GM18868 (cell line): ENCODE results near the gene OBI1.
A peak's percentile ranks its signal among the peaks of the same experiment; 100 is the strongest.
"Not testable (repeated sequence)": the region's sequence is repeated elsewhere in the genome, so short reads cannot be mapped to it uniquely, and the experiment has no call there.

Experiments
- ATAC-seq: cut with Tn5 transposase; IDR thresholded peaks from one replicate; pipeline ENCODE4 v1.9.1; 2021; ENCODE audit warnings: mild to moderate bottlenecking, moderate library complexity; ENCODE audit not compliant: unreplicated experiment

OBI1 gene

DNA sequence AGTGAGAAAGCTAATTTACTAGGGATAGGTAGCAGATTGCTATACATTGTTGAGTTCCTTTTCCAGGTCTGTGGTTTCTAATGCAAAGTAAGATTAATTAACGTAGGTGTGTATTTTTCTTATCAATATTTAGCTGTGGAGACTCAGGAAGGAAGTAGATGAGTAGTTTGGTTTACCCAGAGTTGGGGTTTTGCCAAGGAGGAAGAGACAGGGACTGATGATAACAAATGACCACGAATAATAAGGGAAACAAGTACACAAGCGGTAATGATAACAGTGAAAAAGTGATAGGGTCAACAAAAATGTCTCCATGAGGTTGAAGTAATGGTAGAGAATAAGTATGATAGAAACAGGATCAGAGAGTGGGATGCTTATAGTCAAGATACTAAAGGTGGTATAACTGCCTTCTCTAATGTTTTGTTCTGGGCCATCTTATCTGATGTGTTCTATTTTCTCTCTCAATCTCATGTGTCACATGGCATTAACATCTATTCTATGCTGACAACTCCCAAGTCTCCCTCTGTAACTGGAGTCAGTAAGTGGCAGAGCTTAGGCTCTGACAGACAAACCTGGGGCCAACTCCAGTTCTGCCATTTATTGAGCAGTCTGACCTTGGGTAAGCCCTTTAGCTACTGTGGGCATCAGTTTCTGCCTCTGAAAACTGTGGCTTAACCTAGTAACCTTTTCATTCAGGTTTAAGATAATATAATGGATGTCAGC is 8.8 kb downstream of the OBI1 start:
- no peak for ATAC-seq

DNA sequence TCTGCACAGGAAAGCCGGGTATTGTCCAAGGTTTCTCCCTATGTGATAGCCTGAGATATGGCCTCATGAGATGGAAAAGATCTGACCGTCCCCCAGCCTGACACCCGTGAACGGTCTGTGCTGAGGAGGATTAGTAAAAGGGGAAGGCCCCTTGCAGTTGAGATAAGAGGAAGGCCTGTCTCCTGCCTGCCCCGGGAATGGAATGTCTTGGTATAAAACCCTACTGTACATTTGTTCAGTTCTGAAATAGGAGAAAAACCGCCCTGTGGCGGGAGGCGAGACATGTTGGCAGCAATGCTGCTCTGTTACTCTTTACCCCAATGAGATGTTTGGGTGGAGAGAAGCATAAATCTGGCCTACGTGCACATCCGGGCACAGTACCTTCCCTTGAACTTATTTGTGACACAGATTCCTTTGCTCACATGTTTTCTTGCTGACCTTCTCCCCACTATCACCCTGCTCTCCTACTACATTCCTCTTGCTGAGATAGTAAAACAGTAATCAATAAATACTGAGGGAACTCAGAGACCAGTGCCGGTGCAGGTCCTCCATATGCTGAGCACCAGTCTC is 11.8 kb downstream of the OBI1 start:
- ATAC-seq = not testable (repeated sequence)

DNA sequence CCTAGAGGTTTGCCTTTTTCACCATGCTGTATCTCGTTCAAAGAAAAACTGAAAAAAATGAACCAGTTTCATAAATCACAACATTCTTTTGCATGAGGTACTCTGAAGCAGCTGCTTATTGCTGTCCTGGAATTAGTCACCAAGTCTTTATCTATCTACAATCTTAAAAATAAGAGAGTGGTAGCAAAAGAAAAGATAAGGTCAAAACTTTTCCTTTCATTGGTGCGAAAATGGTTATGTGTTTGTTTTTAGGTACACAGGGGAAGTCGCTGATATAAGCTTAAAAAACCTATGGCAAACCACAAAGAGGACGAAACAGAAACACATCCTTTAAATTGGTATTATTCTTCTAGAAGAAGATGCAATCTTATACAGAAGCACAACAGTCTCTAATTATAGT is 20.7 kb downstream of the OBI1 start:
- peak; percentile 95 for ATAC-seq

DNA sequence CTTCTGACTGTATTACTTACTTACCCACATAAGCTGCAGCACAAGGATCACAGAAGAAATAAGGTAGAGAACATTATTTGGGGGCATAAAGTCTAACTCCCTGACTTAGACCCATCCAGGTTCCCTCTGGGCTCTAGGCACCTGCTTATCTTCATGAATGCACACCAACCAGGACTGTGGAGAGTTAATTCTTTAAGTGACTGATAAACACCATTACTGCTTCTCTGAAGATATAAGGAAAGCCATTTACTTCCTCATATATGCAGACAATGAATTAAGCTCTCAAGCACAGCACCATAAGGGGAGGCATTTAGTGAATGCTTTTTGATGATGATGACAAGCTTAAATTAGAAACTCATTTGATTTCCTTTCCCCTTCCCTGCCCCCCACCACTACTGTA is 22.5 kb downstream of the OBI1 start:
- no peak for ATAC-seq

DNA sequence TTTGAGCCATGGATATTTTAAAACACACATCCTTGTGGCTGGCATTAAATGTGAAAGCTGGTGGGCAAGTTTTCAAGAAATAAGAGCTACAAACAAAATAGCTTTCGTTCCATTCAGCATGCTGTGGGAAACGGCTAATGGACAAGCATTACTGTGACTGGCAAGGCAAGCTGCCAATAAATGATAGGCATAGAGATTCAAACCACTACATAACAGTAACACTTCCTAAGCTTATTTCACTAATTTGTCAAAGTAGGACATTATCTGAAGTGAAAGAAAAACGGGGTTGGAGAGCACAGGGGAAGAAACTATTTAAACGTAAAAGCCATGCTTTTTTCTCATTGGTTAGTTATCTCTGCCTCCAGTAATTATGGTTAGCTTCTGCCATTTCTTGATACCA is 26.0 kb downstream of the OBI1 start:
- ATAC-seq = no peak

DNA sequence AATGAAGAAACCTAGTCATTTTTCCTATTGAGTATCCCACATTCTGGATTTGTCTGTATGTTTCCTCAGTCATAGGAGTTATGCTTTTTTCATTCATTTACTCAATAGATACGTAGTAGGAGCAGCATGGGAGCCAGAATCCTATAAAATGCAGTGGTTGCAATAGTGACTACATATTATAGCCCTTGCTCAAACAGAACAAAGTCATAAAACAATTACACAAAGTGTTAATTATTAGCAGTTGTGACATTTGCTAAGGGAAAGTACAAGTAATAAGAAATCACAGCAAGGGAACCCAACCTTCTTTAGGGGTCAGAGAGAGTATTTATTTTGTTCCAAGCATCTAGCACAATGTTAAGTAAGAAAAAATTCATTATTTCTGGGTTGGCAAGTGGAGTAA is 27.9 kb downstream of the OBI1 start:
- ATAC-seq = no peak

DNA sequence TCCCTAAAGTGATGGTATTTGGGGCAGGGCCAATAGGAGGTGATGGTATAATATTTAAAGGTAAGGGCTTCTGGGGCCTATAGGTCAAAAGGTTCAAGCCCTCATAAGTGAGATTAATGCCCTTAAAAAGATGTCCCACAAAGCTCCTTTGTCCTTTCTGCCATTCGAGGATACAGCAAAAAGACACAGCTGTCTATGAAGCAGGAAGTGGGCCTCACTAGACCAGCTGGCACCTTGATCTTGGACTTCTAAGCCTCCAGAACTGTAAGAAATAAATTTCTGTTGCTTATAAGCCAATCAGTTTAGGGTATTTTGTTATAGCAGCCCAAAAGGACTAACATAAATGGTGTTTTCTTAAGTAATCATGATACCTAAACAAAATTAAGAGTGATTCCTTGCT is 28.4 kb downstream of the OBI1 start:
- ATAC-seq = no peak

DNA sequence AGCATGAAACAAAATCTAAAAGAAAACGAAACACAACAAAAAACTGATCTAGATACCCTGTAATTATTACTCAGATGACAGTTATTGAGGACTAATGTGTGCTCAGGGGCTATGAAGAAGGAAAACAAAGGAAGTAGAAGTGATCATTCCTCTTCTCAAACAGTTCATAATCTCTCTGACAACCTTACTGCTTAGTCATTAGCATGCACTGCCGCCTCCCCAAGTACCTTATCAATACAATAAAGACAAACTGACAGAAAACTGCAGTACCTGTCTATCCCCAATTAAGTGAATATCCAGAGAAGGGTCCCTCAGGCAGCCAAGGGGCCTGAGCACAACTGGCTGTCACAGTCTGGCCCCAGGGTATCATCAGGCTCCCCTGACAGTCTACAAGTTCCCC is 33.6 kb downstream of the OBI1 start:
- ATAC-seq = no peak

DNA sequence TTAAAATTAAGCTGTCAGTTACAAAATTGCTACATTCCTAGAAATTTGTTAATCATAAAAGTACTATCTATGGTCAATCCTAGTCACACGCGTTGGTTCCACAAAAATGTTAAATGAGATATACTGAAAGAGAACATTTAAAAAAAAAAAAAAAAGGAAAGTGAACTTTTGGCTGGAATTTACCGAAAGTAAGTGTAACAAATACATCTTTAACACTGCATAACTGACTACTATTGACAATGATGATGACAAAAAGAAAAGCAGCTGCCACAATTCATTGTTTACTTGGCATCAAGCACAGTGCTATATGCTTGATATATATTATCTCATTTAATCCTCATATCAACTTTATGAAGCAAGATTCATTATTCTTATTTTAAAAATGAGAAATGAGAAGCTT is 35.8 kb downstream of the OBI1 start:
- ATAC-seq = no peak

DNA sequence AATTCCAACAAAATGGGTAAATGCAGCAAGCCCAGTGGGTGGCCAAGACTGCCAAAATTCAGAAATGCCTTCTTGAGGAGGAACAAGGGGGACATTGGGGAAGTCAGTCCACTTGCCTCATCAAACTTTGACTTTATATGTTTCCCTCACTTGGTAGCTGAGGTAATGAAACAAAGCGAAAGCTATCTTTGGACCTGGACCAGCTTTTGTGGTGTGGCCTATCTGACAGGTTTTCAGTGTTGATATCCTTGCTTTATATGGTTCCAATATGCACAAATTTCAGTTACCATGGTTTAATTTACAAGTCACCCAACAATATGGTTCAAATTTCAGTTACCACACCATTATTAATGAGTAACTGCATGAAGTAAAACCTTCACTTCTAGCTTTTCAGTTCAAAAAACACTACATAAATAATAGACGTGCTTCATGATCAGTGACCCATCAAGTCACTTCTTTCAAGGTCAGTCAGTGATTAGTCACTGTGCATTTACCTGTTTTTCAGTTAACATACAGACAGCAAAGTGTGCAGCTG is 38.0 kb downstream of the OBI1 start:
- ATAC-seq = no peak

DNA sequence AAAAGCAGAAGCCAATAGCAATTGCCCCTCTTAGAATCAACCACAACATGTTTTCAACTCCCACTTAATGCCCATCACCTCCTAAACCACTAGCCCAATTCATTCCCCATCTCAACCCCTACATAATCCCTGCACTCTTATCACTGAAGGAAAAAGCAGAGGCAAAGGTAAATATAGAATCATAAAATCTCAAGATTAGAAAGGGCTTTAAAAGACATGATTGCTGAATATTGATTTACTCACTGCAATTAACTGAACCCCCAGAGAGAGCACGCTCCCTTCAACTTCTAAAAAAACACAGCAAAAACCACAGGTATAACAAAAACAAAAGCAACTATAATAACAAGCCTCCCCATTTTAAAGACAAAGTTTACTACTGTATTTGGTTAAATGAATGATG is 40.5 kb downstream of the OBI1 start:
- ATAC-seq = no peak

DNA sequence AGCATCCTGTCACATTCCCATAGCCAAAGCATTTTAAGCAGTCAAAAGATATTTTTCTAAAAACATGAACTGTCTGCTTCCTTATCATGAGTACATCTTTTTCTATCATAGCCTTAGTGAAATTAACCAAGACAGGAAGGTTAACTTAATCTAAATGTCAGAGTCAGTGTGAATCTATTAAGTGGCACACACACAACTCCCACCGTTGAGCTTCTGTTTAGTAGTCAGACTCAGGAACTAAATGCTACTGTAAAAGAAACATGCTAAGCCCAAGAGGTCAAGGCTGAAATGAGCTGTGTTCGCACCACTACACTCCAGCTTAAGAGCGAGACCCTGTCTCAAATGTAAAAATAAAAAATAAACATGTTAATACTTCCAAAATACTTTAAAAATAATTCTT is 47.9 kb downstream of the OBI1 start:
- ATAC-seq = no peak

DNA sequence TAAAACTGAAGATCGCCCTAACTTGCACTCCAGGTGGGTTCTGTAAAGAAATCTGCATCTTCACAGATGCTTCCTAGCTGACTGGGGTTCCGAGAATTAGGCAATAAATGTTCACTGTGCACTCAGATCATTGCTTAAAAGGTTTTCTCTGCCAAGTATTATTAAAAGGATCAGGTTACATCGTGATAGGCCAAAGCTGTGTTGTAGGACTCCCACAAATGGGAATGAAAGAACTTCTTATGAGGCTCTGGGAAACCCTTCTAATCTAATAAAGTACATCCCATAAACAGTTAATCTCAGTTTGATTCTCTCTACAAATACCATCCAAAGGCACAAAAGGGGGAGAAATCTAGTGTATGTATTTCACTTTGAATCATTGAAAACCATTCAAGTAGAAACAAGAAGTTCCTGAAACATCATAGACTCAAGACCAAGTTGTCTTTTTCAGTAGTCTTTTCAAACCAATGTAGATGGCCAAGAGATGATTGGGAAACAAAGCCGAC is 48.5 kb downstream of the OBI1 start:
- ATAC-seq = peak; percentile 57

DNA sequence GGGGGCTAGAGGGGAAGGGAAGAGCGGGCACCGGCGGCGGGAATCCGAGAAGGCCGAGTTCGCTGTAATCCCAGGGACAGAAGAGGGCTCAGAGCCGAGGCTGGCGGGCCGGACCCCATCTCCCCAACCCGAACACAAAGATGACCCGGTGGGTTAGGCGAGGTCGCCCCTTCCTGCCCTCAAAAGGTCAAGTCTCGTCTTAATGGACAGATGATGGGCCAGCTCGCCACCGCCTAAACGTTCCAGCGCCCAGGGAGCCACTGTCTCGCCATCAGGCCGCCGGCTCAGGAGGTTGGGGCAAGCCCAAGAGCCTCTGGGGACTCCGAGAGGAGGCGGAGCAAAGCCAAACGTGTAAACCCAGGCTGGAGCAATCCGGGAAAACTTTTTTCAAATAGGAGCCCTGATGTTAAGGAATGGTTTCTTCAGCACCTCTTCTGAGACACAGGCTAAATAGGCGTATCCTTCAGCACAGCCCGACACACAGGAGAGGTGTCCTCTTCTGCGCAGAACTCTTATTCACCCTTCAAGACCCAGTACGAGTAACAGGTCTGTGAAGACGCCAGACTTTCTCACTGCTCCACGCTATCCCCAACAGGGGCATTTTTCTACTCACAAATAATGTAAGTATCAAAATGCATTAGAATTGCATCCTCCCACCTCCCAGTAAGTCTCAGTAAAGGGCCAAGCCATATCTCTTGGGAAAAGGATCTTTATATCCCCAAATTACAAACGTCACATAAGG is 49.3 kb downstream of the OBI1 start:
- peak; percentile 21 for ATAC-seq

DNA sequence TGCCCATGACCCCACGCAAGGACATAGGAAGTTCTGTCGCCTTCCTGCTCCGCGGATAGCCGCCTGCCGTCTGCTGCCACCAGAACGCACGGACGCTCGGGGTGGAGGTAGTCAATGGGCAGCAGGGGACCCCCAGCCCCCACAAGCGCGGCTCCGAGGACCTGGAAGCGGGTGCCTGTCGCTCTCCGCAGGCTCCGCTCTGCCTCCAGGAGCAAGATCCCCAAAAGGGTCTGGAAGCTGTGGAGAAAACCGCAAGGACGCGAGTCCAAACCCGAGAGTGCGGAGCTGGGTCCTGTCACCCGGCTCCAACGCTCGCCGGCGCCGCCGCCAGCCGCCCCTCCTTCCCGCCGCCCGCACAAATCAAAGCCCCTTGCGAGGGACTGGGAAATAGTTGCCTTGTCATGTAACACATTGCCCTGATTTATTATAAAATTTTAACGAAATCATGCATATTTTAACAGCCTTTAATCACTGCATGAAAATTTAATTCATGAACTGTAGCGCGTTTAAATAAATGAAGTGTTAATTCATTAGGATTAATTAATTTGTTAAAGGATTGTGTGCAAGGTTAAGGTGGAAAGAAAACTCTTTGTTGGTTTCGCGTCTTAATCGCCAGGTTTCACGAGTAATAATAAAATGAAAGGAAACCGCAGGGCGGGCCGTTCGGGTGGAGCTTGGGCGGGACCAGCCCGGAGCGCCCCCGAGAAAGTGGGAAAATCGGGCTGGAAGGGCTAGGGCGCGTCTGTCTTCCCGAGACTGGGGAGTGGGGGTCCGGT is 50.1 kb downstream of the OBI1 start:
- ATAC-seq = no peak

DNA sequence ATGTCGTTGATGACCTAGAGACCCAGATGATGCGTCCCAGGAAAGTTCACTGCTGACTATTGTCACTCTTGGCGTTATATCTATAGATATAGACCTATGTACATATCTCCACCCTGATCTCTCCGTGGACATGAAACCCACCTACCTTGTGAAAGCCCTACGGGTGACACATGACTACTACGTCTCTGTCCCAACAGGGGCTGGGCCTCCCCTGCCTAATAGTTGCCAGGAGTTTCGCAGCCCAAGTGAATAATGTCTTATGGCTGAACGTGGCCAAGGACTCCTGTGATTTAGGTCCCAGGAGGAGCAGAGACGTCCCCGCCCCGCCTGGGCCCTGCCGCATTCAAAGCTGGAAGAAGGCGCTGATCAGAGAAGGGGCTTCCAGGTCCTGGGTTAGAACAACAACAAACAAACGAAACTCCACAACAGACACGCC is 50.7 kb downstream of the OBI1 start:
- ATAC-seq = no peak

DNA sequence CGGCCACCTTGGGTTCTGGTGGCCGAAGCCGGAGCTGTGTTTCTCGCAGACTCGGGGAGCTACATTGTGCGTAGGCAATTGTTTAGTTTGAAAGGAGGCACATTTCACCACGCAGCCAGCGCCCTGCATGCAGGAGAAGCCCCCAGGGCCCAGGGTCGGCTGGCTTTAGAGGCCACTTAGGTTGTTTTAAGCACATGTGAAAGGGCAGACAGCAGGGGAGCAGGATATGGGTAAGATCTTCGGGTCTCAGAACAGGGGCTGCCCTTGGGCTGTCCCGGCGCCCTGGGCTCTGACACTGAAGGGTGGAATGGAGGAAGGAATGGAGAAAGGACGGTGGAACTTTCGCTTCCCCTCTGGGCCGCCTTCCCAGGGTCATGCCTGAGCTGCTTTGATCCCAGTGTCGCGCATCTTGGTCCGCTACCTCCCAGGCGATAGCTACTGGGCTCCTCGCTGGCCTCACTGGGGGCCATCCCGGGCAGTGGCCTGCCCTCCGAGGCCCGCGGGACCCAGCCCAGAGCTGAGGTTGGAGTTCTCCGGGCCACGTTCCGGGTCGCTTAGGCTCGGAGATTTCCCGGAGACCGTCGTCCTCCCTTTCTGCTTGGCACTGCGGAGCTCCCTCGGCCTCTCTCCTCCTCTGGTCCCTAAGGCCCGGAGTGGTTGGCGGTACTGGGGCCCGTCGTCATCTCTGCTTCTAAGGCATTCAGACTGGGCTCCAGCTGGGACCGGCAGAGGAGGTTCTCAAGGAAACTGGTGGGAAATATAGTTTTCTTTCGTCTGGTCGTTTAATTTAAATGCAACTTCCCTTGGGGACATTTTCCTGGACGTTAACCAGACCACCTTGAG is 51.3 kb downstream of the OBI1 start:
- ATAC-seq = no peak

DNA sequence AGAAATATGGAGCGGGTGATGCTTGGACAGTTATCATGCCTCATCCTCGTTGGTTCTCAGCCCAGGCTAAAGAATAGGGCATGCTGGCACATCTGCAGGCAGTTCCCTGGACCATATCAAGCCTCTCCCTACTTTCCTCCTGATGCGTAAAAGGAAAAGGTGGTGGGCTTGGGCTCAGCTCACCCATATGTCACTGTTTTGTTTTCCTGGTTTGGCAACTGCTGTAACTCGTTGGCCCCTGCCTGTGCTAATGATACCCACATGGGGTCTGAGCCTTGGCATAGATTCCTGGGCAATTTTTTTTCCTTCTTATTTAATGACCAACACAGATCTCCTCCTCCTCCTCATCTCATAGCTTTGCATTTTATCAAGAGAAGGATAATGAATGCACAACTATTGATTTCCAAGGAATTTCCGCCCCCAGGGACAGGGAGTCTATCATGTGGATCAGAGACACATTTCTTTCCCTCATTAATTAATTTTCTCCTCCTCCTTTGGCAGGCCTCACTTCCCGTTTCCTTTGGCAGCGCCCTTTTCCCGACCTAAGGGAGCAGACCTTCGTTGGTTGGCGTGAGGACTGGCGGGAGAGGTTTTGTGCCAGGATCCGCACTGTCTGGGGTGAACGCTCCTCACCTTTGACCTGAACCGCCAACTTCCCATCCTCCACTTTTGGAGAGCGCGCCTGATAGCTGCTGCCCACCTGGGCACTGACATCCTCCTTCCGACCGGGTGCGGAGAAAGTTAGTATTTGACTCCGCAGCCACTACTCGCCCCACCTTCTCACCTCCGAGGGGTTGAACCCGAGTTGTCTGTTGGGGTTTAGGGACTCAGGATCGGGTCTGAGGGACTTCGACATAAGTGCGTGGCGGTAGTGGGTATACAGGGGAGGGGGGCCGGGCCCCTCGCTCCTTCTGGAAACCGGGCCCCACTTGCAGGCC is 52.2 kb downstream of the OBI1 start:
- no peak for ATAC-seq
